Stimulated activated CD4-positive, alpha-beta T cell treated with anti-CD3 and anti-CD28 coated beads, Interleukin-2, amount 100 ng/mL, for 24 hours (primary cell): Measurements from ENCODE around the gene USP38.
"Not testable (repeated sequence)": the region's sequence is repeated elsewhere in the genome, so short reads cannot be mapped to it uniquely, and the experiment has no call there.

Experiments used
- DNase-seq, 2 donors: peaks; one replicate each; pipeline ENCODE4 v3.0.0-alpha.2; 2020

The USP38 gene

GRCh38 chr4:143215873-143216272 lies 31.2 kb downstream of the USP38 start:
- no peak for DNase-seq

GRCh38 chr4:143224255-143224654 lies 39.5 kb downstream of the USP38 start:
- DNase-seq, result no peak

GRCh38 chr4:143225167-143225566 lies 40.5 kb downstream of the USP38 start:
- no peak for DNase-seq

- no peak for DNase-seq
Observed at GRCh38 chr4:143230683-143231082, 46.0 kb downstream of the USP38 start.

GRCh38 chr4:143232277-143232676 lies 47.6 kb downstream of the USP38 start:
- no peak for DNase-seq

GRCh38 chr4:143234153-143234552 lies 49.4 kb downstream of the USP38 start:
- no peak for DNase-seq

GRCh38 chr4:143237195-143237594 lies 52.5 kb downstream of the USP38 start:
- not testable (repeated sequence) for DNase-seq

- DNase-seq, result no peak
Observed at GRCh38 chr4:143240939-143241679, 56.4 kb downstream of the USP38 start.

GRCh38 chr4:143241892-143242291 lies 57.2 kb downstream of the USP38 start:
- no peak for DNase-seq

GRCh38 chr4:143243041-143243440 lies 58.3 kb downstream of the USP38 start:
- no peak for DNase-seq

- DNase-seq, result no peak
Observed at GRCh38 chr4:143246977-143247376, 62.3 kb downstream of the USP38 start.

- DNase-seq, result no peak
Observed at GRCh38 chr4:143247866-143248265, 63.1 kb downstream of the USP38 start.

- DNase-seq, result no peak
Observed at GRCh38 chr4:143248827-143249226, 64.1 kb downstream of the USP38 start.

GRCh38 chr4:143250617-143251016 lies 65.9 kb downstream of the USP38 start:
- no peak for DNase-seq

- no peak for DNase-seq
Observed at GRCh38 chr4:143251348-143251747, 66.6 kb downstream of the USP38 start.

- DNase-seq, result no peak
Observed at GRCh38 chr4:143251779-143252178, 67.1 kb downstream of the USP38 start.

GRCh38 chr4:143252478-143252877 lies 67.8 kb downstream of the USP38 start:
- DNase-seq, result no peak

GRCh38 chr4:143253166-143253565 lies 68.4 kb downstream of the USP38 start:
- no peak for DNase-seq

- DNase-seq, result no peak
Observed at GRCh38 chr4:143254491-143255226, 69.9 kb downstream of the USP38 start.

GRCh38 chr4:143256456-143256855 lies 71.7 kb downstream of the USP38 start:
- DNase-seq, result no peak

GRCh38 chr4:143257356-143257755 lies 72.6 kb downstream of the USP38 start:
- no peak for DNase-seq

- no peak for DNase-seq
Observed at GRCh38 chr4:143260750-143261149, 76.0 kb downstream of the USP38 start.

GRCh38 chr4:143262838-143263237 lies 78.1 kb downstream of the USP38 start:
- DNase-seq, result no peak

GRCh38 chr4:143267690-143268089 lies 83.0 kb downstream of the USP38 start:
- not testable (repeated sequence) for DNase-seq
